ENCODE results near the gene SHISA9. TPM values are rescaled to one million over a fixed set of nuclear protein-coding genes. Genes with fewer than 3 reads are reported as not detected.

The SHISA9 gene
- total RNA-seq, 3 donors from 2014 or later = 0.33 to 4.1 TPM; not detected in 1

DNA sequence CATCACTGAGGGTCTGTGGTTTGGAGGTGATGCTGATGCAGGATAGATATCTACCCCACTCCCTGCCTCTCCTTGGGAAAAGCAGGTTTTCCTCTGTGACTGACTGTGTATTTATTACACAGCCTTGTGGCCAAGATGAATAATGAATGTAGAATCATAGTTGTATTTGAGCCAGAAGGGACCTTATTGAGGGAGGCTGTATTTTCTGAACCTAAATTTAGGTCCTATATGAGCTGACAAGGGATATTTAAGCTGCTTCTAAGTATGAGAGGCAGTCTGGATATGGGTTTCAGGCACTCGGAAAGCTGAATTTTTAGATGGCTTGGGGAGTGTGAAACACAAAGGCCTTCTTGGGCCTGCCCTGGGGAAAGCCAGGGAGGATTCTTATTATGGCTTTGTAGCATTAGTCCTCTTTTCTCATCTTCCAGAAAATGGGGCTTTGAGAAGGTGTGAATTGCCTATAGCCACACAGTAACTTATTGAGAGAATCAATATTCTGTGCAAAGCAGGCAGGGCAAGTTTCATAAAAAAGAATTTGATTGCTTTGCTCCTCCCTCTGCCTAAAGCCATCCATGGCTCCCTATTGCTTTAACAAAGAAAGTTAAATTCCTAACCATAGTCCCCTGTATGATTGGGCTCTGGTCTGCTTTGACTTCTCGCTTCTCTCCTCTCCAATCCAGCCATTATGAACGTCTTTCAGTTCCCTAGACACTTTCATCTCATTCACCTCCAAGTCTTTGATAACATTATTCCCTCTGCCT, 144.8 kb downstream of the SHISA9 start:
- Histone ChIP-seq H3K9me3 (peaks cover 0 to 4% of the 10 kb centered on the region in 2 donors), H3K4me1 (no peaks in the 10 kb centered on the region), H3K4me3 (no peak overlapping the region), H3K36me3 (no peaks in the 10 kb centered on the region), H3K27me3 (no peaks in the 10 kb centered on the region), H3K27ac (no peak overlapping the region)
- intact Hi-C loops (cut with DNase I; ENCODE audit: low total_unique reads) = no loop called here
- DNase-seq (ENCODE audit: low spot score in 2 of 2) = no peak
- TF ChIP-seq, protein P1, sequence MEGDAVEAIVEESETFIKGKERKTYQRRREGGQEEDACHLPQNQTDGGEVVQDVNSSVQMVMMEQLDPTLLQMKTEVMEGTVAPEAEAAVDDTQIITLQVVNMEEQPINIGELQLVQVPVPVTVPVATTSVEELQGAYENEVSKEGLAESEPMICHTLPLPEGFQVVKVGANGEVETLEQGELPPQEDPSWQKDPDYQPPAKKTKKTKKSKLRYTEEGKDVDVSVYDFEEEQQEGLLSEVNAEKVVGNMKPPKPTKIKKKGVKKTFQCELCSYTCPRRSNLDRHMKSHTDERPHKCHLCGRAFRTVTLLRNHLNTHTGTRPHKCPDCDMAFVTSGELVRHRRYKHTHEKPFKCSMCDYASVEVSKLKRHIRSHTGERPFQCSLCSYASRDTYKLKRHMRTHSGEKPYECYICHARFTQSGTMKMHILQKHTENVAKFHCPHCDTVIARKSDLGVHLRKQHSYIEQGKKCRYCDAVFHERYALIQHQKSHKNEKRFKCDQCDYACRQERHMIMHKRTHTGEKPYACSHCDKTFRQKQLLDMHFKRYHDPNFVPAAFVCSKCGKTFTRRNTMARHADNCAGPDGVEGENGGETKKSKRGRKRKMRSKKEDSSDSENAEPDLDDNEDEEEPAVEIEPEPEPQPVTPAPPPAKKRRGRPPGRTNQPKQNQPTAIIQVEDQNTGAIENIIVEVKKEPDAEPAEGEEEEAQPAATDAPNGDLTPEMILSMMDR (IDR thresholded peaks at IDR 0.05) = no peak
- TF ChIP-seq POLR2A (IDR thresholded peaks at IDR 0.05) = no peak

DNA sequence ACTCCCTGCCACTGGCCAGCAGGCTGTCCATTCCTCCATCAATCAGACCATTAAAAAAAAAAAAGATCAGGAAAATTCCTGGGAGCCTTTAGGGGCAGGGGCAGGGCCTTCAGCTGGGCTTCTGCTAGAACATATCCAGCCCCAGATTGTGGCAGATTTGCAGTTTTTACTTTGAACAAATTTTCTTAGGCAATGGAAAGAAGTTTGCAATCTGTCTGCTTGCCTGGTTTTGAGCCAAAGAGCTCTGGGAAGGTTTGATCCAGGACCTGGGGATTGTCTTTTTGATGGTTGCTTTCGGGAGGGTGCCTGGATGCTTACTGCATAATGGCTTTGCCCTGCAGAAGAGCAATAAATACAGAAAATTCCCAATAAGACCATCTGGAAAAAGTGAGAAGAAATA, 145.9 kb downstream of the SHISA9 start:
- intact Hi-C loops (cut with DNase I; ENCODE audit: low total_unique reads) = no loop called here
- H3K9me3 ChIP-seq = peaks cover 0 to 4% of the 10 kb centered on the region in 2 donors
- no peaks in the 10 kb centered on the region for H3K36me3 ChIP-seq
- H3K4me1 ChIP-seq = no peaks in the 10 kb centered on the region
- no peak for DNase-seq (ENCODE audit: low spot score in 2 of 2)
- TF ChIP-seq POLR2AphosphoS5 (IDR thresholded peaks at IDR 0.05) (no peak), POLR2A (IDR thresholded peaks at IDR 0.05) (no peak)
- no peak overlapping the region for H3K4me3 ChIP-seq
- H3K27ac ChIP-seq = no peak overlapping the region
- H3K27me3 ChIP-seq = no peaks in the 10 kb centered on the region

DNA sequence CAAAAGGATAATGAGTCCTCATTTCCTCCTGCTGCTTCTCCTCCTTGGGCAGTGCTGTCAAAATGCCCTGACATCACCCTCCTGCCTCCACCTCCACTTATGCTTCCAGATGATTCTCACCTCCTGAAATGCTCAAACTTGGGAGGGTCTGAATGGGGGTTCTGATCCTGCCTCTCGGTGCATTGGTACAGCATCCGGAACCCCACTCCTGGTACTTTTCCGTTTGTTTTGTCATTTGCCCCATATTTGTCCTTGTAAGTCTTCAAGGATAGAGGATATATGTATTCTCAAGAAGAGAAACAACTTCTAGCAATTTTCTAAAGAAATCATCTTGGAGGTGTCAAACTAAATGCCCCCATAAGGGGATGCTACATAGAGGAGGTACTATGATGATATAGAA, 148.3 kb downstream of the SHISA9 start:
- H3K4me3 ChIP-seq = no peak overlapping the region
- H3K27ac ChIP-seq = no peak overlapping the region
- no peaks in the 10 kb centered on the region for H3K9me3 ChIP-seq
- no peaks in the 10 kb centered on the region for H3K36me3 ChIP-seq
- TF ChIP-seq POLR2A (IDR thresholded peaks at IDR 0.05) = no peak
- no peak for TF ChIP-seq POLR2AphosphoS5 (IDR thresholded peaks at IDR 0.05)
- intact Hi-C loops (cut with DNase I; ENCODE audit: low total_unique reads) = no loop called here
- DNase-seq (ENCODE audit: low spot score in 2 of 2) = no peak
- H3K4me1 ChIP-seq = no peaks in the 10 kb centered on the region
- no peaks in the 10 kb centered on the region for H3K27me3 ChIP-seq

DNA sequence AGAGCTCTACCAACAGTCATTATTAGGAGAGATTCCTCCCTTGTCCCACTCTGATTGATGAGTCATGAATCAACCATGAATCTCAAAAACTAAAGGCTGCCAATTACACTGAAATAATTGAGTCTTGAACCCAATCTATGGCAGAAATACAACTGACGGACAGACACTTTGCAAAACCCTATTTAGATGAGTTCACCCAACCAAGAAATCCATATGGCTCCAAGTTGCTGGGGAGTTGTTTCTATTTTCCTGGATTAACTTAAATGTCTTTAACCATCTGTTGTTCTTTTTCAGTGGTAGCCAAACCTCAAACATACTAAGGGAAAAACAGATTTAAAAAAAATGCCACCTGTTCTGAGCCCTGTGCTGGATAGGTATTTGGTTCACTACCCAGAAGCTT, 151.0 kb downstream of the SHISA9 start:
- intact Hi-C loops (cut with DNase I; ENCODE audit: low total_unique reads) = no loop called here
- Histone ChIP-seq H3K27ac (no peak overlapping the region), H3K4me3 (no peak overlapping the region), H3K27me3 (no peaks in the 10 kb centered on the region), H3K36me3 (no peaks in the 10 kb centered on the region), H3K9me3 (no peaks in the 10 kb centered on the region), H3K4me1 (no peaks in the 10 kb centered on the region)
- TF ChIP-seq POLR2A (IDR thresholded peaks at IDR 0.05) (no peak), POLR2AphosphoS5 (IDR thresholded peaks at IDR 0.05) (no peak)
- TF ChIP-seq, protein P1 (IDR thresholded peaks at IDR 0.05) = no peak
- no peak for DNase-seq (ENCODE audit: low spot score in 2 of 2)

DNA sequence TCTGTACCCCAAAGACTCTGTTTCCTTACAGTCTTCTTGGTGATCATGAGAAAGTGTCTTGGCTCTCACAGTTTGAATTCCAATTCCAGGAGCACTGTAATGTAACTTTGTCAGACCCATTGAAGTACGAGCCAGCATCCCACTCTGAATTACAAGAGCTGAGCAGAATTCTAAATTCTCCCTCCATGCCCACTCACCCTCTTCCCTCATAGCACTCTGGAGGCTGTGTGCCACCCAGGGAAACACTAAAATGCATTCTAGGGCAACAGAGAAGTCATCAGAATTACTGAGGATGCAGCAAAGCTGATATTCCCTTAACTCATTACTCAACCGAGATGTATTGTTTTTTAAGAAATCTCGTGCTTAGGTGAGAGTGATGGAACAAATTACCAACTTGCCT, 154.1 kb downstream of the SHISA9 start:
- H3K36me3 ChIP-seq = no peaks in the 10 kb centered on the region
- intact Hi-C loops (cut with DNase I; ENCODE audit: low total_unique reads) = no loop called here
- no peaks in the 10 kb centered on the region for H3K4me1 ChIP-seq
- no peaks in the 10 kb centered on the region for H3K27me3 ChIP-seq
- TF ChIP-seq POLR2A (IDR thresholded peaks at IDR 0.05) (no peak), POLR2AphosphoS5 (IDR thresholded peaks at IDR 0.05) (no peak)
- TF ChIP-seq, protein P1 (IDR thresholded peaks at IDR 0.05) = no peak
- no peak overlapping the region for H3K4me3 ChIP-seq
- no peak overlapping the region for H3K27ac ChIP-seq
- no peaks in the 10 kb centered on the region for H3K9me3 ChIP-seq
- no peak for DNase-seq (ENCODE audit: low spot score in 2 of 2)

DNA sequence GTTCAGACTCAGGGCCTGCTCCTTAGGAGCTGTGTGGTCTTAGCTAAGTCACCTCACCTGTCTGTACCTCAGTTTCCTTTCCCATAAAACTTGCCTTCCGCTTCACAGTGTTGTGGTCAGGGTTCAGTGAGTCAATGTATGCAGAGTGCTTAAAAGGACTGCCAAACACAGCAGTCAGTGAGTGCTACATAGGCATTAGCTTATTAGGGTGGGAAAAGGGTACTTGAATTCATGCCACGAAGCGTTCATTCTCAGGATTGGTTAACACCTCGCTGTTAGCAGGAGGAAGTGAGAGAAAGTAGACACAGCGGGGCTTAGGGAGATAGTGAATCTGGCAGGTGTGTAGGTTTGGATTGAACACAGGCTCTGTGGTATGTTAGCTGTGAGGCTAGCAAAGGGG, 155.2 kb downstream of the SHISA9 start:
- Histone ChIP-seq H3K4me1 (no peaks in the 10 kb centered on the region), H3K9me3 (no peaks in the 10 kb centered on the region), H3K36me3 (no peaks in the 10 kb centered on the region), H3K27ac (no peak overlapping the region), H3K27me3 (no peaks in the 10 kb centered on the region), H3K4me3 (no peak overlapping the region)
- DNase-seq (ENCODE audit: low spot score in 2 of 2) = no peak
- TF ChIP-seq, protein P1 (IDR thresholded peaks at IDR 0.05) = no peak
- TF ChIP-seq POLR2AphosphoS5 (IDR thresholded peaks at IDR 0.05) (no peak), POLR2A (IDR thresholded peaks at IDR 0.05) (no peak)
- intact Hi-C loops (cut with DNase I; ENCODE audit: low total_unique reads) = no loop called here

Measured in breast epithelium (tissue), 4 donors.